NCI-H2227 (cell line): Measurements from ENCODE around the gene PTK6.

Experiments
- DNase-seq: peaks from one replicate; lab custom pipeline; 2025; ENCODE audit not compliant: unreplicated experiment; lab: John Stamatoyannopoulos, UW

PTK6 gene

DNA sequence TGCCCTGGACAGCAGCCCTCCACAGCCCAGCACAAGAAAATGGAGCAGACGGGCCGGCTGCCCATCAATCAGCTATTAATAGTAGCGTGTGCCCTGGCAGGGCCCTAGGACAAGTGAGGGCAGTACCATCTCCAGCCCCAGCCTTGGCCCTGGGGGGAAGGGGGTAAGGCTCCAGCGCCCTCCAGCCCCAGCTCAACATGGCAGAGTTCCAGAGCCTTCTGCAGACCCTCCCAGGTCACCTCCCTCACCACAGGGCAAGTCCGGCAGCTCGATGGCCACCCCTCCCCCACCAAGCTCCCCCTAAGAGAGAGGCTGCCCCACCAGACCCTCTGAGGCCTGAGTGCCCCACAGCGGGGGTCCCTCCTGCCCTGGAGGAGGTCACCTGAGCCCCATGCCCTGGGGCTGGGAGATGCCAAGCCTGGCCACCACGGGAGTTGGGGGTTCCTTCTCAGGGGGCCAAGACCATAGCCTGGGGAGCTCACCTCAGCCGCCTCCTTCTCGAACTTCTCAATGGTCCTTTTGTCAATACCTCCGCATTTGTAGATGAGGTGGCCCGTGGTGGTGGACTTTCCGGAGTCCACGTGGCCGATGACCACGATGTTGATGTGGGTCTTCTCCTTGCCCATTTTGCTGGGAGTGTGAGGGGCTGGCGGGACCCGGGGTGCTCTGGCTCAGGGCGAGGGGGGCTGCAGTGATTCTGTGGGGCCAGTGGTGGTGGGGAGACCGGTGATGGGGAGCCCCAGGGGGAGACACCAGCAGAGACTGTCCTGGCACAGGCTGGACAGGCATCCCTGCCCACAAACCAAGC lies 39.8 kb downstream of the PTK6 start:
- DNase-seq = no peak

DNA sequence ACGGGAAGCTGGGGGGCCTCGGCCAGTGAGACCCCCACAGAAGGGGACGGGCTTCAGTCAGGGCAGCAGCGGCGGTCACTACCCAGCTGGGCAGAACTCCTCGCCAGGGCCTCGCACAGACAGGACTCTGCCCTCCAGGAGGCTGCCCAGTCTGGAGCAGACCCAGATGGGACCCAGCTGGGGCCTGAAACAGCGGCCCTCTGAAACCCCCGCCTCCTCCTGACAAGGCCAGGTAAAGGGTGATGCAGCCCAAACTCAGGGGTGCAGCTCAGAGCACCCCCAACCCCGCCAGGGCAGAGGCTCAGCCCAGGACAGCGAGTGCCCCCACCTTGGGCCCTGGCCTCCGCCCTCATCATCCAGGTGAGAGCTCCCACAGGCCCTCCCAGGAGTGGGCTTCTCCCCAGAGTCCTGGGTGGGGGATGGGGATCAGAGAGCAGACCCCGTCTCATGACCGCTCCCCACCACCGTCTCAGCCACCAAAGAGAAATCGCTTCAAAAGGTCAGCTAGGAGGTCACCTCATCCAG lies 40.5 kb downstream of the PTK6 start:
- no peak for DNase-seq

DNA sequence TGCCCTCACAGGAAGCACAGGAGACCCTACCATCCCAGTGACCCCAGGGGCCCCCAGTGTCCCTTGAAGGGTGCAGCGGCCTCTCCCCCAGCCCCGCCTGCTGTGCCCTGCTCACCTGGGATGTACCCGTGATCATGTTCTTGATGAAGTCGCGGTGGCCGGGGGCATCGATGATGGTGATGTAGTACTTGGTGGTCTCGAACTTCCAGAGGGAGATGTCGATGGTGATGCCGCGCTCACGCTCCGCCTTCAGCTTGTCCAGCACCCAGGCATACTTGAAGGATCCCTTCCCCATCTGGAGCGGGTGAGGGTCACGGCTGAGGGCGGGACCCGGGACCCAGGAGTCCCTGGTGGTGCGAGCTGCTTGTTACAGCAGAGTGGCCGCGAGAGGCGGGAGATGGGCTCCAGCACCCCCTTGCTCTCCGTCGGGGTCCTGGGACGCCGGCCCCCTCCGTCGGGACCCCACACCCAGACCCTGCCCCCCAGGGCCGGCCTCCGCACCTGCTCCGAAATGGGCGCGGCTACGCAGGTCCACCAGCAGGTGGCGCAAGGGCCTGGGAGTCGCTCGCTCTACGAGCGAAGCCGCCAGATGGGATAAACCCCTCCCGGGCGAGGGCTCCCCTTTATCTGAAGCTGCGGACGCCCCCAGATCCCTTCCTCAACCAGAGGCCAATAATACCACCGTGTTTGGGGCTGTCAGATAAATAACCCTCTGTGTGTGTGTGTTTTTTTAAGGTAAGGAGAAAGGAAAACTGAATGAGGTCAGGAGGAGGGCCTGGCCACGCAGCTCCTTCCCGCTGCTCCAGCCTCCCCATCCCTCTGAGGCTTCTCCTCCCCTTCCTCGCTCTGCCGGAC lies 41.2 kb downstream of the PTK6 start:
- peak; percentile 27 for DNase-seq

DNA sequence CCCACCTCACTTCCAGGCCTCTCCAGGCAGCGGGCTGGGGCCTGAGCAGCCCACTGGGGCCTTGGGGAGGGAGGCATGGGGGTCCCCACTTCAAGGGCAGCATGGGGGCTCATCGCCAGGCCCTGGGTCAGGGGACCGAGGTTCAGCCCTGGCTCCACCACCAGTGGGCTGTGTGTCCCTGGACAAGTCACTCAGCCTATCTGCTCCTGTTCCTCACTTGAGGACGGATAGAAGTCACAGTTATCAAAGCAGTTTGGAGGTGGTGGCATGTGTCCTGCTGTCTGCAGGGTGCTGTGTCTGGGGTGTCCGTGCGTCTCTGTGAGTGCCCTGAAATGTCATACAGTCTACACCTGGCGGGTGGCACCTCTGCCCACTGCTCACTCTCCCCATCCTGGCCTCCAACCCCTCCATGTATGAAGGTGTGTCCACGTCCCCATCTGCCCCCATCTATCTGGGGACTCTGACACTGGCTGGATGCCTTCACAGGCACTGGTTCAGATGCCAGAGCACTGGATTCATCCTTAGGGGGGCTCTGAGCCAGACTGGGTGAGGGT lies 41.9 kb downstream of the PTK6 start:
- no peak for DNase-seq

DNA sequence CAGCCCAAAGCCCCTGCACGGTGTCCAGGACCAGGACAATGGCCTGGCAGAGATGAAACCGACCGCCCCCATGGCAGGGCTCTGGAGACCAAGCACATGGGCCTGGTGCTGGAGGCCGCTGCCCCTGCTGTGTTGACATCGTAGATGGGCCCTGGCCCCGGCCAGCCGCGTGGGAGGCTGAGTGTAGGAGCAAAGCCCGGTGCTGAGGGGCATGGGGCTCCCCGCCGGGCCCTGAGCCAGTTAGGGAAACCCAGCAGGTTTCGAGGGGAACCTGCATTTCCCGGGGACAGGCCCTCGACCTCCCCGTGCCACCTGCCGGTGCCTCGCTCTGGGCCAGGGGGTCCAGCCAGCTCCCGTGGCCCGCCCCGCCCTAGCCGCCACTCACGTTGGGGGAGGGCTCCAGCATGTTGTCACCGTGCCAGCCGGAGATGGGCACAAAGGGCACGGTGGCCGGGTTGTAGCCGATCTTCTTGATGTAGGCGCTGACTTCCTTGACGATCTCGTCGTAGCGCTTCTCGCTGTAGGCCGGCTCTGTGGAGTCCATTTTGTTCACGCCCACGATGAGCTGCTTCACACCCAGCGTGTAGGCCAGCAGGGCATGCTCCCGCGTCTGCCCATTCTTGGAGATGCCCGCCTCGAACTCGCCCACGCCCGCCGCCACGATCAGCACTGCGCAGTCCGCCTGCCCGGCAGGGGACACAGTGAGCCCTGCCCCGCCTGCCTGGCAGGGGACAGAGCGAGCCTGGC lies 42.6 kb downstream of the PTK6 start:
- DNase-seq = no peak

DNA sequence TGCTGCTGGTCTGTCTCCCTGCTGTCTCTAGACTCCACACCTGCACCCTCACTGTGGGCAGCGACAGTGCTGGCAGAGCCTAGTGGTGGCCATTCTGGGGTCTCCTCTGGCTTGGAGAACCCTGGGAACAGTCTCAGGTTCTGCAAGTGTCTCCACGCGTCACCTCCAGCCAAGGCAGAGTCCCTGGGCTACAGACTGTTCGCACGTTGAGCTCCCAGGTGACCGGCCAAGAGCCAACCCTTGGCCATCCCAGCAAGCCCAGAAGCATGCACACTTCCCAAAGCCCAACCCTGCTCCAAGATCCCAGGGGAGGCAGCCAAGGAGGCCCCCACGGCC lies 43.1 kb downstream of the PTK6 start:
- DNase-seq = no peak

DNA sequence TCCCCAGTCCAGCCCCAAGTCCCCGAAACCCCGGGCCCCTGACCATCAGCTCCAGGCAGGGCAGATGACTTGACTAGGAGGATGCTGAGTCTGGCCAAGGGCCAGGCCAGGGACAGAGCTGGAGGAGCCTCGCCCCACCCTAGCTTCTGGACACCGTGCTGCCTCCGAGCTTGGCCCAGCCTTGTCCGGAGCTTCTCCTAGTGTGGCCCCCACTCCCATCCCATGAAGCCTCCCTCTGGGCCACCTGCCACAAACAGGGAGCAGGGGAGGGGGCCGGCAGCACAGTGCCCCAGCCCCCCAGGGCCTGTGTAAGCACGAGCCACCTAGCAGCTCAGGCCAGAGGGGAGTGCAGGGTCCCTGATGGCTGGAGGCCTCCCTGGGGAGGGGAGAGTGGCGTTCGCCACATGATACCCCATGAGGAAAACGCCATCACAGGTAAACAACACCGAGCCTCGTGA lies 43.6 kb downstream of the PTK6 start:
- no peak for DNase-seq

DNA sequence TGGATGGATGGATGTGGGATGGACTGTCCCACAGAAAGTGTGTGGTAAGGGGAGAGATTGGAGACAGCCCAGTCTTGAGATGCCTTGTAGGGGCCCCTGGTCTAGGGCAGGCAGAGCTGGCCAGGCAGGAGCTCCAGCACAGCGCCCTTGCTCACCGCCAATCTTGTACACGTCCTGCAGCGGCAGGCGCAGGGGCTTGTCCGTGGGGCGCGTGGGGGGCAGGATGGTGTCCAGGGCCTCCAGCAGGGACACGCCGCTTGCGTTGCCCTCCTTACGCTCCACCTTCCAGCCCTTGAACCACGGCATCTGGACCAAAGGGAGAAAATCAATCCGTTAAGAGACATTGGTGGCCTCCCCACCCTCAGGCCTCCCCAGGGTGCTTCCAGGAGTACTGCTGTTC lies 44.2 kb downstream of the PTK6 start:
- DNase-seq = no peak

DNA sequence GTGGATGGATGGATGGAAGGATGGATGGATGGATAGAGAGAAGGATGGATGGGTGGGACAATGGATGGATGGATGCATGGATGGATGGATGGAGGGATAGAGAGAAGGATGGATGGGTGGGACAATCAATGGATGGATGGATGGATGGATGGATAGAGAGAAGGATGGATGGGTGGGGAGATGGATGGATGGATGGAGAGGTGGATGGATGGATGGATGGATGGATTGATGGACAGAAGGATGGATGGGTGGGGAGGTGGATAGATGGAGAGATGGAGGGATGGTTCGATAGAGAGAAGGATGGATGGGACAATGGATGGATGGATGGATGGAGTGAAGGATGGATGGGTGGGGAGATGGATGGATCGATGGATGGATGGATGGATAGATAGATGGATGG lies 44.7 kb downstream of the PTK6 start:
- no peak for DNase-seq

DNA sequence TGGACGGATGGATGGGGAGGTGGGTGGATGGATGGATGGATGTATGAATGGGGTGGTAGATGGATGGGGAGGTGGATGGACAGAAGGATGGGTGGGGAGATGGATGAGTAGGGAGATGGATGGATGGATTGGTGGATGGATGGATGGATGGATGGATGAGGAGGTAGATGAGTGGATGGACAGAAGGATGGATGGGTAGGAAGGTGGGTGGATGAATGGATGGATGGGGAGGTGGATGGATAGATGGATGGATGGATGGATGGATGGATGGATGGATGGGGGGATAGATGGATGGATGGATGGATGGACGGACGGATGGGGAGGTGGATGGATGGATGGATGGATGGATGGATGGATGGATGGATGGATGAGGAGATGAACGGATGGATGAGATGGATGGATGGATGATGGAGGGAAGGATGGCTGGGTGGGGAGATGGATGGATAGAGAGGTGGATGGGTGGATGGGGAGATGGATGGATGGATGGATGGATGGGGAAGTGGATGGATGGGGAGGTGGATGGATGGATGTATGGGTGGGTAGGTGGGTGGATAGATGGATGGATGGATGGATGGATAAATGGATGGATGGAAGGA lies 45.4 kb downstream of the PTK6 start:
- DNase-seq = no peak

DNA sequence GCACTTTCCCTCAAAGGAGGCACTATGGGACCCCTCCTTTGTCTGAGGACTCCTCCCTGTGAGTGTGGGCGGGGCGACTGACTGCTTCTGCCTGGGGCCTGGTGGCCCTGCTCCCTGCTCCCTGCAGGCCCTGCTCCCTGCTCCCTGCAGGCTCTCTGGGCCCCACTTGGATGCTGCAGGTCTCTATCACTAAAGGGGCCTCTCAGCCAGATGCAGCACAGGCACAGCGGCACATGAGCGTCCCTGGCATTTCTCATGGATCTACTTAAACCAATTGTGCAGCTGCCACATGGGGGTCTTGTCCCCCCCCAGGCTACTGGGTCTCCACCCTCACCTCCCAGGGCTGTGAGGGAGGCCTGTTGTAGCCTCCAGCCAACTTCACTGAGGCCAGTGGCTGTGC lies 46.1 kb downstream of the PTK6 start:
- no peak for DNase-seq

DNA sequence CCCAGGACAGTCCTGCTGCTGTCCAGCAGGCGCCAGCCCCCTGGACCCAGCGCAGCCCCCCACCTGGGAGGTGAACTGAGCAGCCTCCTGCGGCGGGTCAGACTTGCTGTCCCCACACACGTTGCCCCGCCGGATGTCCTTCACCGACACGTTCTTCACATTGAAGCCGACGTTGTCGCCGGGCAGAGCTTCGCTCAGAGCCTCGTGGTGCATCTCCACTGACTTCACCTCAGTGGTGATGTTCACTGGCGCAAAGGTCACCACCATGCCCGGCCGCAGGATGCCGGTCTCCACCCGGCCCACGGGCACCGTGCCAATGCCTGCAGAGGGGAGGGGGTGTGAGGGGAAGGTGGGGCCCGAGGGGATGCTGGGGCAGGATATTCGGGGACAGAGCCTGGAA lies 46.8 kb downstream of the PTK6 start:
- no peak for DNase-seq

DNA sequence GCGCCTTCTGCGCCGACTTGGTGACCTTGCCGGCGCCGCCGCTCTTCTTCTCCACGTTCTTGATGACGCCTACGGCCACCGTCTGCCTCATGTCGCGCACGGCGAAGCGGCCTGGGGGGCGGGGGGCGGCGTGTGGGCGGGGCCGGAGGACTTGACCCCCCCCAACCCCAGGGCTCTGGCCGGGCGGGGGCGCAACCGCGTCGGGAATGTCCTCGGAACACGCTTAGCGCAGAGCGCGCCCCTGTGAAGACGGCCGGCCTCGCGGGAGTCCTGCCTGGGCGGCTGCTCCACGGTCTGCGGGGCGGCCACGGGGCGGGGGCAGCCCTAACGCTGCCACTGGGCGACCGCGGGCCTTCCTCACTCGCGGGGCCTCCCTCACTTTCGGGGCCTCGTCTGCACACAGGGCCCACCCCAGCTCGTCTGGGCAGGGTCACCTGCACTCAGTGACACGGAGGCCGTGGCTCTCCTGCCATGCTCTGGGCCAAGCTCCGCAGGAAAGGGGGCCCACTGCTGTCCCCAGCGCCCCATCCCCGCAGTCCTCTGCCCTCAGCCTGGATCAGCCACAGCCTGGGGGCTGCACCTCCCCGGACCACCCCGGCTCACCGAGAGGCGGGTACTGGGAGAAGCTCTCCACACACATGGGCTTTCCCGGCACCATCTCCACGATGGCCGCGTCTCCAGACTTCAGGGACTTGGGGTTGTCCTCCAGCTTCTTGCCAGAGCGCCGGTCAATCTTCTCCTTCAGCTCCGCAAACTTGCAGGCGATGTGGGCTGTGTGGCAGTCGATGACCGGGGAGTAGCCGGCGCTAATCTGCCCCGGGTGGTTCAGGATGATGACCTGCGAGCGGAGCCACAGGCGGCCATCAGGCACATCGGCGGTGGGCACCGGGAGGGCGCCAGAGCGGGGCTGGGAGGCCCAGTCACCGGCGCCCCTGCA lies 48.6 kb downstream of the PTK6 start:
- no peak for DNase-seq

DNA sequence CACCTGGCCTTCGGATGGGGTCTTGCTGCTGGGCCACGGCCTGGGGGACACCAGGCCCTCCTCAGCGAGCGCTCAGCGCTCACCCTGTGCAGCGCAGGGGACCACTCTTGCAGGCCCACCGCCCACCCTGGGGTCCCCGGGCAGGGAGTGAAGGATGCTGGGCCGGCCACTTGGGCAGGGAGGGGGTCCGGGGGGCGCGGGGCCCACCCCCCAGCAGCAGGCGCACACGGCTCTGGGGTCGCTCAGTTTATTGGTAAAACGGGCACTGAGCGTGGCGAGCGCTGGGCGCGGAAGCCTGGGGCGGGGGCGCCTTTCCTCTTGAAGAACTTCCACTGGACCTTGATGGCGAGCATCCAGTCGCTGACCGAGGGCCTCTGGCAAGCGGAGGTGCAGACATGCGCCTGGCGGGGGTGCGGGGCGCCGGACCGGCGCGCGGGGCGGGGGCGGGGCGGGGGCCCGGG lies 49.4 kb downstream of the PTK6 start:
- no peak for DNase-seq

DNA sequence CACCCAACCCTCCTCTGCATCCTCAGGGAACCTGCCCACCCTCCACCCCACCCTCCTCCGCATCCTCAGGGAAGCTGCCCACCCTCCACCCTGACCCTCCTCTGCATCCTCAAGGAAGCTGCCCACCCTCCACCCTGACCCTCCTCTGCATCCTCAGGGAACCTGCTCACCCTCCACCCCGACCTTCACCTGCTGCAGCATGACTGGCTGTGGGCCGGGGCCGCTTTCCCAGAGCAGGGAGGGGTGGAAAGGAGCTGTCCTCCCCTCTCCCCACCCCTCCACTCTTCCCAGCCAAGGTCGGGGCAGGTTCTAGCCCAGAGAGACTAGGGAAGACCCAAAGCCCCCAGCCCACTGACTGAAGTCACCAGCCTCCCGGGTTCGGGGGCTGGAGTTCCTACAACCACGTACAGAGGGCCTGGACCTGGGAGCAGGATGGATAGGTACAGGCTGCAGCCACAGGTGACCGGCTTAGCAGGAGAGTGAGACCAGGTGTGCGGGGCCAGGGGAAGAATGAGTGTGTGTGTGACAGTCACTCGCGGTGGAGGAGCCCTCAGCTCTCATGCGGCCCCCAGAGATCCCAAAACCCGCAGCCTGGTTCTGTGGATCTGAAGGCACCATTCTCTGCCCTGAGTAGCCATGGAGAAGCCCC lies 49.9 kb downstream of the PTK6 start:
- no peak for DNase-seq

DNA sequence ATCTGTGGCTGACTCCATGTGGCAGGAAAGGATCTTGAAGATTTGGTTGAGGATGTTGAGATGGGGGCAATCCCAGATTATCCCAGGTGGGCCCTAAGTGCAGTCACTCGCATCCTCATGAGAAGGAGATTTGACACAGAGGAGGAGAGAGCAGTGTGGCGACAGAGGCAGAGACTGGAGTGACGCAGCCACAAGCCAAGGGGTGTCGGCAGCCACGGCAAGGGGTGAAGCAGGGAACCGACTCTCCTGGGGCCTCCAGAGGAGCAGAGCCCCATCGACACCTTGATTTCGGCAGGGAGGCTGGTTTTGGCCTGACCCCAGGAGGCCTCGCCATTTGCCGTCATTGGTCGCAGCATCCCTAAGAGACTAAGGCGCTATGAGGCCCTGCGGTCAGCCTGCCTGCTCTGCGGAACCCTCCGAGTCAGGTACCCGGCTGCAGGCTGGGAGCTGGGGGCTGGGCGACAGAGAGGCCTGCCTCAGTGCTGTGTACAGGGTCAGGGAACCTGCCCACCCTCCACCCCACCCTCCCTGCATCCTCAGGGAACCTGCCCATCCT lies 50.8 kb downstream of the PTK6 start:
- no peak for DNase-seq

DNA sequence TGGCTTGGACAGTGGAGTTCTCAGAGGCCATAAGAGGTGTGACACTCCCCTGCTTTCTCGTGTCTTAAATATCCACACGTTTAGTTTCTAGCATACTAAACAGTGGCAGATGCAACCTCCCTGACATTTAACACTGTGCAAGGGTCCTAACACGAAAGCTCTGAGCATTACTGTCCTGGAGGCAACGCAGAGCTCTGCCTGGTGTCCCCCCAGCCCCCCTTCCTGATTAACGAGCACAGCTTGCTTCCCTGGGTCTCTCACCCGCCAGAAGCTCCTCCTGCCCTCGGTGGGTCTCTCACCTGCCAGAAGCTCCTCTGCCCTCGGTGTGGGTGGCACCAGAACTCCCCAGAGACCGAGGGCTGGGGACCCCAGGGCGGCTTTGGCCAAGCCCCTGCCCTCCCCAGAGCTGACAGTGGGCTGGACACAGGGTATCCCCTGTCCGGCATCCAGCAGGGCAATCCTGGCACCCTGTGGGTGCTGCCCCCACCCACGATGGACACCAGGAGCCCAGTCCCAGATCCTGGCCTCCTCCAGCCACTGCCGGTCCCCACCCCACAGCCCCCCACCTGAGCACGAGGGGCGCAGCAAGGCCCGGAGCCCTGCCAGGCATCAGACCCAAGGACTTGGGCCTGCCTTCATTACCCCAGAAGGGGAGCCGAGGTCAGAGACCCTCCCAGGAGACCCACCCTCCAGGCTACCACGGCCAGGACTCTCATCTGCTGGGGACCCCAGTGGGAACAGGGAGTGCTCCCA lies 52.3 kb downstream of the PTK6 start:
- no peak for DNase-seq

DNA sequence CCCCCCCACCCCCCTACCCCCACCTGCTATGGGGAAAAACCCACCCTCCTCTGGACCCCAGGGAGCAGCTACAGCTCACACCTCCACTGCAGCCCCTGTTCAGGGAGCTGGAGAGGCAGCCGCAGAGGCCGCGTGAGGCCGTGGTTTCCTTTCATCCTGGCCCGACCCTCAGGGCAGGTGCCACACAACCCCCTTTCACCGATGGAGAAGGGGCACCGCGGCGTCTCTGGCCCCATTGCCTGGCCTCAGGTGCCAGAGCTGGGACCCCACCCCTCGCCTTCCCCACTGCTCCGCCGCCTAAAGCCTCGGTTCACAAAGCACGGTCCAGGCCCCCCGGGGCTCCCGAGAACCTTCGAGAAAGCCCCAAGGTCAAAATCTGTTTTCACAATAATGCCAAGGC lies 52.9 kb downstream of the PTK6 start:
- no peak for DNase-seq
